Measurements from ENCODE around the gene CCR6. TPM values are rescaled to one million over a fixed set of nuclear protein-coding genes. Genes with fewer than 3 reads are reported as not detected.
A peak's percentile ranks its signal among the peaks of the same experiment; 100 is the strongest.

Gene CCR6
- total RNA-seq (10 to 100 TPM; 15.5 to 37.0 (median 19.5) TPM), polyA plus RNA-seq (10 to 100 TPM; 16.1 to 26.9 (median 22.7) TPM)
- long read RNA-seq, donor 1, partial matches to known transcripts = 0 of 2 reads
- long read RNA-seq, donor 1, other reads (novel, unspliced or antisense) = 0 of 2 reads
- long read RNA-seq, donor 2, full-length matches to known transcripts = 5 of 5 reads
- long read RNA-seq, donor 2, partial matches to known transcripts = 0 of 5 reads
- long read RNA-seq, donor 2, other reads (novel, unspliced or antisense) = 0 of 5 reads

- TF ChIP-seq POLR2AphosphoS5 (IDR thresholded peaks at IDR 0.05) = no peak
- TF ChIP-seq POLR2A (IDR thresholded peaks at IDR 0.05) = no peak
- TF ChIP-seq CTCF (IDR thresholded peaks at IDR 0.05 in 8 of 11, conservative IDR thresholded peaks at IDR 0.05 in 3 of 11) = no peak
- Histone ChIP-seq H3K36me3 (peaks cover 0 to 9% (median 0%) of the 10 kb centered on the region in 6 donors), H3K9me3 (peaks cover 0 to 5% (median 0%) of the 10 kb centered on the region in 8 donors), H3K4me3 (peak within 1 kb of the TSS; percentile 14 to 70 (median 40)), H3K27me3 (replicated peaks in 1 of 7) (peaks cover 0 to 8% (median 0%) of the 10 kb centered on the region in 7 donors), H3K27ac (peak within 1 kb of the TSS; percentile 71 to 93 (median 84)), H3K4me1 (peaks cover 15 to 91% (median 53%) of the 10 kb centered on the region in 6 donors)
- intact Hi-C loops (cut with DNase I; ENCODE audit: low total_unique reads) = no loop called here
- DNase-seq = no peak
- 39 to 59% (median 49%) methylated on average over 8 of the region's 8 CpGs for WGBS, 5 donors
Observed at GRCh38 chr6:167122827-167123657, at the start of gene CCR6. CCR6 (plus strand) TSS chr6:167123096; CDS start chr6:167136135, 13,039 bp downstream.

GRCh38 chr6:167073679-167074274, 49.1 kb upstream of the CCR6 start:
- Histone ChIP-seq H3K36me3 (no peaks in the 10 kb centered on the region), H3K4me1 (peaks cover 0 to 24% (median 0%) of the 10 kb centered on the region in 6 donors), H3K4me3 (no peak overlapping the region), H3K27me3 (replicated peaks in 1 of 7) (no peaks in the 10 kb centered on the region), H3K27ac (no peak overlapping the region), H3K9me3 (peaks cover 0 to 28% (median 25%) of the 10 kb centered on the region in 8 donors)
- TF ChIP-seq CTCF (IDR thresholded peaks at IDR 0.05 in 8 of 11, conservative IDR thresholded peaks at IDR 0.05 in 3 of 11) (no peak), POLR2A (IDR thresholded peaks at IDR 0.05) (no peak), POLR2AphosphoS5 (IDR thresholded peaks at IDR 0.05) (no peak)
- intact Hi-C loops (cut with DNase I; ENCODE audit: low total_unique reads) = no loop called here
- DNase-seq = no peak

GRCh38 chr6:167077241-167077932, 45.5 kb upstream of the CCR6 start:
- Histone ChIP-seq H3K4me3 (no peak overlapping the region), H3K27me3 (replicated peaks in 1 of 7) (no peaks in the 10 kb centered on the region), H3K4me1 (peaks cover 0 to 44% (median 11%) of the 10 kb centered on the region in 6 donors), H3K9me3 (peaks cover 0 to 21% (median 15%) of the 10 kb centered on the region in 8 donors), H3K36me3 (no peaks in the 10 kb centered on the region), H3K27ac (no peak overlapping the region)
- DNase-seq = no peak
- TF ChIP-seq POLR2AphosphoS5 (IDR thresholded peaks at IDR 0.05) (no peak), POLR2A (IDR thresholded peaks at IDR 0.05) (no peak), CTCF (IDR thresholded peaks at IDR 0.05 in 8 of 11, conservative IDR thresholded peaks at IDR 0.05 in 3 of 11) (no peak)
- intact Hi-C loops (cut with DNase I; ENCODE audit: low total_unique reads) = no loop called here
- WGBS, 5 donors = 68 to 83% (median 74%) methylated on average over 15 of the region's 15 CpGs

Measured in spleen (tissue), 13 donors.